ENCODE measurements around the gene MUC2.

Gene MUC2

DNA sequence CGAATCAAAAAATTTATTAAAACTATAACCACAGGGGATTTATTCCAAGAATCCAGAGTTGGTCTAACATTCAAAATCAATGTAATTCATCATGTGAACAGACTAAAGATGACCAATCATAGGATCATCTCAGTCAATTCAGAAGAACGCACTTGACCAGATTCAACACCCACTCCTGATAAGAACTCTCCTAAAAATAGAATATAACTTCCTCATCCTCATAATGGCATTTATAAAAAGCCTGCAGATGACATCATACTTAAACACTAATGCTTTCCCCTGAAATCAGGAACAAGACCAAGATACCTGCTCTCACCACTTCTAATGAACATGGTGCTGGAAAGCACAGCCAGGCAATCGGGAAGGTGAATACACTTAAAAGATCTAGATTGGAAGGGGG, 10.5 kb upstream of the MUC2 start:
- no peak overlapping the region for H3K4me3 ChIP-seq (ENCODE audit: low read depth, low read length)
- no peak for DNase-seq (ENCODE audit: low read depth)
- TF ChIP-seq, protein P1, sequence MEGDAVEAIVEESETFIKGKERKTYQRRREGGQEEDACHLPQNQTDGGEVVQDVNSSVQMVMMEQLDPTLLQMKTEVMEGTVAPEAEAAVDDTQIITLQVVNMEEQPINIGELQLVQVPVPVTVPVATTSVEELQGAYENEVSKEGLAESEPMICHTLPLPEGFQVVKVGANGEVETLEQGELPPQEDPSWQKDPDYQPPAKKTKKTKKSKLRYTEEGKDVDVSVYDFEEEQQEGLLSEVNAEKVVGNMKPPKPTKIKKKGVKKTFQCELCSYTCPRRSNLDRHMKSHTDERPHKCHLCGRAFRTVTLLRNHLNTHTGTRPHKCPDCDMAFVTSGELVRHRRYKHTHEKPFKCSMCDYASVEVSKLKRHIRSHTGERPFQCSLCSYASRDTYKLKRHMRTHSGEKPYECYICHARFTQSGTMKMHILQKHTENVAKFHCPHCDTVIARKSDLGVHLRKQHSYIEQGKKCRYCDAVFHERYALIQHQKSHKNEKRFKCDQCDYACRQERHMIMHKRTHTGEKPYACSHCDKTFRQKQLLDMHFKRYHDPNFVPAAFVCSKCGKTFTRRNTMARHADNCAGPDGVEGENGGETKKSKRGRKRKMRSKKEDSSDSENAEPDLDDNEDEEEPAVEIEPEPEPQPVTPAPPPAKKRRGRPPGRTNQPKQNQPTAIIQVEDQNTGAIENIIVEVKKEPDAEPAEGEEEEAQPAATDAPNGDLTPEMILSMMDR (IDR thresholded peaks at IDR 0.05; ENCODE audit: low read depth, low read length, missing control alignments): no peak

DNA sequence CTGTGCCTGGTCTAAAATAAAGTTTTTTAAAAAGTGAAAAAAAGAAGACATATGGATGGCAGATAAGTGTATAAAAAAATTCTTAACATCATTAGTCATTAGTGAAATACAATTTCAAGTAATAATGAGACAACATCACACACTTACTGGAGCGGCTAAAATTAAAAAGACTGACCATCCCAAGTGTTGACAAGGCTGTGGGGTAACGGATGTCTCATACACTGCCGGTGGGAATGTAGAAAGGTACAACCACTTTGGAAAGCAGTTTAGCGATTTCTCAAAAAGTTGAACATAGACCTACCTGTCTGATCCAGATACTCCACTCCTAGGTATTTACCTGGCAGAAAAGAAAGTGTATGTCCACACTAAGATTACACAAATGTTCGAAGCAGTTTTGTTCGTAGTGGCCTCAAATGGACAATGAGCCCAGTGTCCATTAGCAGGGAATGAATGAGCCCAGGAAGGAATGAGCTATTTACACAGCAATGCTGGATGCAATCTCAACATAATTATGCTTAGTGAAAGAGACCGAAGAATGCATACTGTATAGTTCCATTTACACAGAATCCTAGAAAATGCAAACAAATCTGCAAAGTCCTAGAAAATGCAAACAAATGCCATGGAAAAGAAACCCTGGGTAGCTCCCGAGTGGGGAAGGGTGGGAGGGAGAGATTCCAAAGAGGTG, 6.7 kb upstream of the MUC2 start:
- no peak overlapping the region for H3K4me3 ChIP-seq (ENCODE audit: low read depth, low read length)
- TF ChIP-seq, protein P1 (IDR thresholded peaks at IDR 0.05; ENCODE audit: low read depth, low read length, missing control alignments): no peak
- no peak for DNase-seq (ENCODE audit: low read depth)

DNA sequence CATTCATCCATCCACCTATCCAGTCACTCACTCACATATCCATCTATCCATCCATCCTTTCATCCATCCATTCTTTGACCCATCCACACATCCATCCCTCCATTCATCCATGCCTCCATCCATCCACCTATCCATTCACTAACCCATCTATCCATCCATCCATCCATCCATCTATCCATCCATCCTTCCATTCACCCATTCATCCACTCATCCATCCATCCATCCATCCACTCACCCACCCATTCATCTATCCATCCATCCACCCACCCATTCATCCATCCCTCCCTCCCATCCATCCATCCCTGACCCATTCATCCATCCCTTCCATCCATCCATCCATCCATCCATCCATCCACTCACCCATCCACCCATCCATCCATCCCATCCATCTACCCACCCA, 4.9 kb upstream of the MUC2 start:
- TF ChIP-seq, protein P1 (IDR thresholded peaks at IDR 0.05; ENCODE audit: low read depth, low read length, missing control alignments): no peak
- DNase-seq (ENCODE audit: low read depth): no peak
- H3K4me3 ChIP-seq (ENCODE audit: low read depth, low read length): no peak overlapping the region

DNA sequence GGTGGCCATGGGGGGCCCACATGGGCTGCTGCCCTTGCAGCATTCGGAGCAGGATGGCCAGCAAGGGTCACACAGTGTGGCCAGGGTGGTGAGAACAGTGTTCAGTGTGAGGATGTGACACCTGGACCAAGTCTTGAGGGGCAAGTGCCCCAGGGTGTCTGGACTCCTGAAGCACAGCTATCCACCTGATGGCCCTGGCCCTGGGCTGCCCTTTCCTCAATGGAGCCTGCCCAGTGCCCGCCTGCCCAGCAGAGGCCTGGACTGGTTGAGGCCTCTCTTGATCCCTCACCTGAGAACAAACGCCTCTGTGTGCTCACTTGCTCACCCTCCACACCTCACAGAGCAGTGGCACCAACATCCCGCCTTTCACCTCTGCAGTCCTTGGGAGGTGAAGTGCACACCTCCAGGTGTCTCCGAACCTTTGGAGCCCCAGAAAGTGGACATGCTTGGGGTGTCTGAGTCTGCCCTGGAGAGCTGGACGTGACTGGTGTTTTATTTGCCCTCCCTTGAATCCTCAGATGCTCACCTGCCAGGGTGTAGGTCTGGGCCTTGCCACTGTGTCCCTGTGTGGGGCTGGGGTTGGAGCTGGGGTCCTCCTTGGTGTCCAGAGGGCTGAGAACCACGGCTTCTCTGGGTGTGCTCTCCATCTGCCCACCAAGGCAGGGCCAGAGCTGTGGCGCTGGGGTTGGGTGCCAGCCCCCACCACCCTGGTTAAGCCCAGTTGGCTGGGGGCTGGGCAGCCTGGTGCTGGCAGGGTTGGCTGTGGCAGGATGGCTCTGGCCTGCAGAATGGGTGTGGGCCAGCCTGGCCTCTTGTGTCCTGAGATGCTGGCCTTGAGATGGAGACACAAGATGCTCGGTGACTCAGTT, 3.8 kb upstream of the MUC2 start:
- no peak for DNase-seq (ENCODE audit: low read depth)
- TF ChIP-seq, protein P1 (IDR thresholded peaks at IDR 0.05; ENCODE audit: low read depth, low read length, missing control alignments): no peak
- no peak overlapping the region for H3K4me3 ChIP-seq (ENCODE audit: low read depth, low read length)

DNA sequence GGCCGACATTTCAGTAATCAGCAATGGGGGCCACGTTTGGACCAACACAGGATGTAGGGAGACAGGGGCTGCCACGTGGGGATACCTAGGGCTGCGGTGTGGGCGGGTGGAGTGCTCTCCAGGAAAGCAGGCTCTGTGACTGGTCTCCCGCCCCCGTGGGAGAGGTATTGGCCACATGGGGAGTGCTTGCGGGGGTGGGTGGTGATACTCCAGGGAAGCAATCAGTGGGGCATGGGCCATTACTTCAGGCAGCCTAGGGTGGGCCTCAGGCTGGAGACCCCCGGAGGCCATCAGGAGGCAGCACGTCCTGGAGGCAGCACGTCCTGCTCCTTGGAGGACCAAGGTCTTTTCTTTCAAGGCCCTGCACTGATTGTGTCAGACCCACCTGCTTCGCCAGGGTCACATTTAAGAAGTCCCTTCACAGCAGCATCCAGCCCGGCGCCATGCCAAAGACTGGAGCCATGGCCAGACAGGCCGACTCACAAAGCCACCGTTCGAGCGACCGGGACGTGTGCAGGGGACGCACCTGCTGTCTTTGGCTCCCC, 3.0 kb upstream of the MUC2 start:
- DNase-seq (ENCODE audit: low read depth): no peak
- H3K4me3 ChIP-seq (ENCODE audit: low read depth, low read length): no peak overlapping the region
- TF ChIP-seq, protein P1 (IDR thresholded peaks at IDR 0.05; ENCODE audit: low read depth, low read length, missing control alignments): no peak

DNA sequence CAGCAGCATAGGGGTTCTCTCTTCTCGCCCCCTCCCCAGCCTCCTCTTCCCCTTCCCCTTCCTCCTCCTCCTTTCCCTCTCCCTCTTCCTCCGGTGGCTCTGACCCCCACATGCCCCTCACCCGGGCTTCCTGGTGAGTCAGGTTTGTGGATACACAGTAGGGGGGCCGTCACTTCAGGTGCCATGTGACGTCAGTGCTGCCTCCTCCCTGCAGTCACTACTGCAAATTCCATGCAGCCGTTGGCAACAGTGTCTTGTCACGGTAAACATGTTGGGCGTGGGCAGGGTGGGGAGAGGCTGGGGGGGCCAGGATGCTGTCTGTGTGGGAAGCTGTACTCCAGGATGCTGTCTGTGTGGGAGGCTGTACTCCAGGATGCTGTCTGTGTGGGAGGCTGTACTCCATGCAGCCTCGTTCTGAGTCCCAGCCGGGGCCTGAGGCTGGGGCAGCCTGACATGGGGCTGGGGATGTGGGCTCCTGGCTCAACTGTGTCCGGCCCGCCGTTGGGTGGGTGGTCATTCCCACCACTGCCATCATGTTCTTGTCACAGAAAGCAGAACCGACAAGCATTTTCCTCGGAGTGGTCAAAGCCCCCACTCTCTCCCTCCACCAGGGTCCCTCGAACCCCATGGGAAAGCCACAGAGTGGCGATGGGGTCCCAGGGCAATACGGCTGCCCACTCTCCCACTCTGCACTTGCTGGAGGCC, 2.4 kb upstream of the MUC2 start:
- TF ChIP-seq, protein P1 (IDR thresholded peaks at IDR 0.05; ENCODE audit: low read depth, low read length, missing control alignments): no peak
- H3K4me3 ChIP-seq (ENCODE audit: low read depth, low read length): no peak overlapping the region
- no peak for DNase-seq (ENCODE audit: low read depth)

Data from GM12864 (cell line).